A673 (cell line): ENCODE measurements around the gene SPDEF.

Experiments
- CTCF ChIP-seq: fragments of 300-800, 200-600 bp; sonication (generic); conservative IDR thresholded peaks from 2 replicates; pipeline ENCODE4 v1.5.1; 2017; ENCODE audit warnings: low read depth, mild to moderate bottlenecking, antibody characterized with exemption, low read length, moderate library complexity, mixed read lengths
- EZH2 ChIP-seq: fragments of 200-600 bp; sonication (generic); IDR thresholded peaks from 2 replicates; pipeline ENCODE4 v1.6.1; 2017; ENCODE audit warnings: borderline replicate concordance, low read depth, mild to moderate bottlenecking, mixed read lengths, antibody characterized with exemption, low read length; ENCODE audit not compliant: poor library complexity, severe bottlenecking

- no peak for TF ChIP-seq CTCF
- no peak for TF ChIP-seq EZH2
These were observed 30.5 kb downstream of the SPDEF start for GRCh38 chr6:34525431-34526175.
